Stimulated activated naive B cell treated with anti-CD40 and anti-IgM and Interleukin-4, amounts not matched to agents 10 μg/mL and 1 μg/mL and 100 μg/mL, for 72 hours (primary cell): ENCODE results near the gene GAPDH.

Experiments used
- ATAC-seq, 2 donors: fragments of 150-1000 bp; cut with Tn5 transposase; replicated peaks; 2 replicates each; pipeline ENCODE4 v1.10.0; 2021; ENCODE audit warnings: moderate library complexity in 1 of 2
- DNase-seq: peaks from one replicate; pipeline ENCODE4 v3.0.0; 2021
- H3K27ac Mint-ChIP-seq: one replicate; pipeline ENCODE4 v1.8.0; 2022; ENCODE audit warnings: mild to moderate bottlenecking, mixed read lengths
- H3K27me3 Mint-ChIP-seq, 2 donors: one replicate each; pipeline ENCODE4 v1.8.0; 2022; ENCODE audit warnings: mixed read lengths in 2 of 2
- H3K36me3 Mint-ChIP-seq, 2 donors: one replicate each; pipeline ENCODE4 v1.8.0; 2022; ENCODE audit warnings: mixed read lengths in 2 of 2, mild to moderate bottlenecking in 1 of 2
- H3K4me1 Mint-ChIP-seq, 2 donors: one replicate each; pipeline ENCODE4 v1.8.0; 2022; ENCODE audit warnings: mixed read lengths in 2 of 2, mild to moderate bottlenecking in 1 of 2
- H3K4me3 Mint-ChIP-seq, 2 donors: one replicate each; pipeline ENCODE4 v1.8.0; 2022; ENCODE audit warnings: mild to moderate bottlenecking in 2 of 2, mixed read lengths in 2 of 2, moderate library complexity in 1 of 2
- H3K9me3 Mint-ChIP-seq, 2 donors: one replicate each; pipeline ENCODE4 v1.8.0; 2022; ENCODE audit warnings: mixed read lengths in 2 of 2, mild to moderate bottlenecking in 1 of 2

The GAPDH gene

GRCh38 chr12:6546016-6546415, 11.7 kb downstream of the GAPDH start:
- H3K9me3 Mint-ChIP-seq: no peaks in the 10 kb centered on the region
- no peaks in the 10 kb centered on the region for H3K27me3 Mint-ChIP-seq
- no peak overlapping the region for H3K27ac Mint-ChIP-seq
- peaks cover 41 to 49% of the 10 kb centered on the region in 2 donors for H3K36me3 Mint-ChIP-seq
- peaks cover 0 to 8% of the 10 kb centered on the region in 2 donors for H3K4me1 Mint-ChIP-seq
- DNase-seq (no peak), ATAC-seq (no peak)
- no peak overlapping the region for H3K4me3 Mint-ChIP-seq

GRCh38 chr12:6547566-6547965, 13.2 kb downstream of the GAPDH start:
- Mint-ChIP-seq H3K9me3 (no peaks in the 10 kb centered on the region), H3K4me1 (peaks cover 4 to 15% of the 10 kb centered on the region in 2 donors), H3K27me3 (no peaks in the 10 kb centered on the region), H3K27ac (peak overlapping the region; percentile 6), H3K4me3 (no peak overlapping the region), H3K36me3 (peaks cover 46 to 60% of the 10 kb centered on the region in 2 donors)
- DNase-seq (no peak), ATAC-seq (no peak)

GRCh38 chr12:6547987-6548386, 13.7 kb downstream of the GAPDH start:
- Mint-ChIP-seq H3K36me3 (peaks cover 47 to 64% of the 10 kb centered on the region in 2 donors), H3K27ac (peak overlapping the region; percentile 76), H3K4me1 (peaks cover 8 to 19% of the 10 kb centered on the region in 2 donors), H3K9me3 (no peaks in the 10 kb centered on the region), H3K4me3 (no peak overlapping the region), H3K27me3 (no peaks in the 10 kb centered on the region)
- no peak for DNase-seq
- no peak for ATAC-seq

GRCh38 chr12:6548556-6548955, 14.2 kb downstream of the GAPDH start:
- no peaks in the 10 kb centered on the region for H3K27me3 Mint-ChIP-seq
- H3K27ac Mint-ChIP-seq: no peak overlapping the region
- peaks cover 47 to 68% of the 10 kb centered on the region in 2 donors for H3K36me3 Mint-ChIP-seq
- H3K4me3 Mint-ChIP-seq: no peak overlapping the region
- peaks cover 11 to 24% of the 10 kb centered on the region in 2 donors for H3K4me1 Mint-ChIP-seq
- no peak for ATAC-seq
- DNase-seq: no peak
- no peaks in the 10 kb centered on the region for H3K9me3 Mint-ChIP-seq

- H3K4me3 Mint-ChIP-seq: no peak overlapping the region
- peaks cover 47 to 70% of the 10 kb centered on the region in 2 donors for H3K36me3 Mint-ChIP-seq
- no peaks in the 10 kb centered on the region for H3K27me3 Mint-ChIP-seq
- no peak overlapping the region for H3K27ac Mint-ChIP-seq
- ATAC-seq (no peak), DNase-seq (no peak)
- H3K9me3 Mint-ChIP-seq: no peaks in the 10 kb centered on the region
- peaks cover 13 to 28% of the 10 kb centered on the region in 2 donors for H3K4me1 Mint-ChIP-seq
These were observed 14.8 kb downstream of the GAPDH start for GRCh38 chr12:6548966-6549683.

- Mint-ChIP-seq H3K4me1 (peaks cover 18 to 34% of the 10 kb centered on the region in 2 donors), H3K9me3 (no peaks in the 10 kb centered on the region), H3K27ac (no peak overlapping the region), H3K4me3 (no peak overlapping the region), H3K27me3 (no peaks in the 10 kb centered on the region), H3K36me3 (peaks cover 47 to 68% of the 10 kb centered on the region in 2 donors)
- ATAC-seq (no peak), DNase-seq (no peak)
These were observed 15.4 kb downstream of the GAPDH start for GRCh38 chr12:6549684-6550151.

- Mint-ChIP-seq H3K9me3 (no peaks in the 10 kb centered on the region), H3K27ac (no peak overlapping the region), H3K4me3 (no peak overlapping the region), H3K36me3 (peaks cover 50 to 70% of the 10 kb centered on the region in 2 donors), H3K27me3 (no peaks in the 10 kb centered on the region), H3K4me1 (peaks cover 23 to 40% of the 10 kb centered on the region in 2 donors)
- ATAC-seq (no peak), DNase-seq (no peak)
These were observed 16.2 kb downstream of the GAPDH start for GRCh38 chr12:6550294-6551062.

- DNase-seq (no peak), ATAC-seq (no peak)
- Mint-ChIP-seq H3K27ac (no peak overlapping the region), H3K4me3 (no peak overlapping the region), H3K27me3 (no peaks in the 10 kb centered on the region), H3K9me3 (no peaks in the 10 kb centered on the region), H3K36me3 (peaks cover 45 to 65% of the 10 kb centered on the region in 2 donors), H3K4me1 (peaks cover 23 to 41% of the 10 kb centered on the region in 2 donors)
These were observed 16.7 kb downstream of the GAPDH start for GRCh38 chr12:6551063-6551461.

GRCh38 chr12:6551496-6552139, 17.3 kb downstream of the GAPDH start:
- no peaks in the 10 kb centered on the region for H3K27me3 Mint-ChIP-seq
- ATAC-seq (no peak), DNase-seq (no peak)
- H3K9me3 Mint-ChIP-seq: no peaks in the 10 kb centered on the region
- H3K27ac Mint-ChIP-seq: peak overlapping the region; percentile 25
- H3K4me3 Mint-ChIP-seq: no peak overlapping the region
- H3K4me1 Mint-ChIP-seq: peaks cover 27 to 47% of the 10 kb centered on the region in 2 donors
- peaks cover 43 to 62% of the 10 kb centered on the region in 2 donors for H3K36me3 Mint-ChIP-seq

- H3K36me3 Mint-ChIP-seq: peaks cover 43 to 59% of the 10 kb centered on the region in 2 donors
- no peak overlapping the region for H3K27ac Mint-ChIP-seq
- no peak for ATAC-seq
- no peak overlapping the region for H3K4me3 Mint-ChIP-seq
- H3K9me3 Mint-ChIP-seq: no peaks in the 10 kb centered on the region
- DNase-seq: no peak
- peaks cover 28 to 49% of the 10 kb centered on the region in 2 donors for H3K4me1 Mint-ChIP-seq
- no peaks in the 10 kb centered on the region for H3K27me3 Mint-ChIP-seq
These were observed 17.8 kb downstream of the GAPDH start for GRCh38 chr12:6552140-6552551.

- peaks cover 33 to 53% of the 10 kb centered on the region in 2 donors for H3K36me3 Mint-ChIP-seq
- DNase-seq (no peak), ATAC-seq (no peak)
- H3K4me3 Mint-ChIP-seq: no peak overlapping the region
- no peaks in the 10 kb centered on the region for H3K9me3 Mint-ChIP-seq
- no peaks in the 10 kb centered on the region for H3K27me3 Mint-ChIP-seq
- H3K4me1 Mint-ChIP-seq: peaks cover 28 to 49% of the 10 kb centered on the region in 2 donors
- H3K27ac Mint-ChIP-seq: no peak overlapping the region
These were observed 18.9 kb downstream of the GAPDH start for GRCh38 chr12:6553051-6553868.

GRCh38 chr12:6554168-6555017, 20.1 kb downstream of the GAPDH start:
- Mint-ChIP-seq H3K27me3 (no peaks in the 10 kb centered on the region), H3K9me3 (no peaks in the 10 kb centered on the region), H3K36me3 (peaks cover 30 to 48% of the 10 kb centered on the region in 2 donors), H3K27ac (no peak overlapping the region), H3K4me3 (peak overlapping the region; percentile 83 to 86), H3K4me1 (peaks cover 28 to 49% of the 10 kb centered on the region in 2 donors)
- ATAC-seq: peak; percentile 76 to 80
- DNase-seq: peak; percentile 66
